ENCODE measurements around the gene MICALL1.
"Not testable (repeated sequence)": the region's sequence is repeated elsewhere in the genome, so short reads cannot be mapped to it uniquely, and the experiment has no call there.

MICALL1 gene

GRCh38 chr22:37952629-37953028 is 46.5 kb downstream of the MICALL1 start:
- not testable (repeated sequence) for H3K4me3 ChIP-seq (ENCODE audit: low read depth, low read length); DNase-seq; H3K27ac ChIP-seq (ENCODE audit: low read depth, low read length); H3K79me1 ChIP-seq (ENCODE audit: low read length); H2BK12ac ChIP-seq (ENCODE audit: low read length); H3K9me3 ChIP-seq (ENCODE audit: insufficient read depth, low read depth, low read length); H3K9ac ChIP-seq (ENCODE audit: low read length); H2AK5ac ChIP-seq (ENCODE audit: low read length); H2BK120ac ChIP-seq (ENCODE audit: insufficient read depth, low read length, poor library complexity); H3K36me3 ChIP-seq (ENCODE audit: control insufficient read depth in 1 of 2, insufficient read depth in 2 of 2, low read length in 2 of 2); H3K23ac ChIP-seq (ENCODE audit: low read length); H3K14ac ChIP-seq (ENCODE audit: low read length); H3K18ac ChIP-seq (ENCODE audit: low read length); H3K27me3 ChIP-seq (ENCODE audit: insufficient read depth, low read length); H3K79me2 ChIP-seq (ENCODE audit: control insufficient read depth, insufficient read depth, low read length, poor library complexity); H4K91ac ChIP-seq (ENCODE audit: low read depth, low read length); H2BK5ac ChIP-seq (ENCODE audit: low read depth, low read length, poor library complexity); H3K4ac ChIP-seq (ENCODE audit: low read depth, low read length)
- peaks cover 9 to 16% of the 10 kb centered on the region in 2 experiments for H3K4me1 ChIP-seq (ENCODE audit: control insufficient read depth in 1 of 2, insufficient read depth in 2 of 2, low read length in 2 of 2)
- no CpG with 5 or more reads among the region's 20 CpGs for WGBS (ENCODE audit: extremely low coverage, insufficient coverage, insufficient read length)
- peak overlapping the region; percentile 75 for H4K8ac ChIP-seq (ENCODE audit: low read depth, low read length)
- H4K12ac ChIP-seq (ENCODE audit: low read depth, low read length), result peak overlapping the region; percentile 36
- H3K4me2 ChIP-seq (ENCODE audit: low read length), result peak overlapping the region; percentile 84
- peak overlapping the region; percentile 71 for H2AFZ ChIP-seq (ENCODE audit: insufficient read depth, low read length, poor library complexity)

GRCh38 chr22:37953062-37953436 is 47.0 kb downstream of the MICALL1 start:
- H3K18ac ChIP-seq (ENCODE audit: low read length), result no peak overlapping the region
- no peaks in the 10 kb centered on the region for H3K9me3 ChIP-seq (ENCODE audit: insufficient read depth, low read depth, low read length)
- WGBS (ENCODE audit: extremely low coverage, insufficient coverage, insufficient read length), result no CpG with 5 or more reads among the region's 13 CpGs
- peaks cover 9 to 17% of the 10 kb centered on the region in 2 experiments for H3K4me1 ChIP-seq (ENCODE audit: control insufficient read depth in 1 of 2, insufficient read depth in 2 of 2, low read length in 2 of 2)
- H4K91ac ChIP-seq (ENCODE audit: low read depth, low read length), result no peak overlapping the region
- H3K9ac ChIP-seq (ENCODE audit: low read length), result peak overlapping the region; percentile 31
- H3K27me3 ChIP-seq (ENCODE audit: insufficient read depth, low read length), result no peaks in the 10 kb centered on the region
- no peak overlapping the region for H2BK12ac ChIP-seq (ENCODE audit: low read length)
- no peak overlapping the region for H3K23ac ChIP-seq (ENCODE audit: low read length)
- no peak overlapping the region for H2BK5ac ChIP-seq (ENCODE audit: low read depth, low read length, poor library complexity)
- H3K79me2 ChIP-seq (ENCODE audit: control insufficient read depth, insufficient read depth, low read length, poor library complexity), result peaks cover 8% of the 10 kb centered on the region
- no peak overlapping the region for H3K4ac ChIP-seq (ENCODE audit: low read depth, low read length)
- no peak overlapping the region for H2BK120ac ChIP-seq (ENCODE audit: insufficient read depth, low read length, poor library complexity)
- H3K79me1 ChIP-seq (ENCODE audit: low read length), result peaks cover 5% of the 10 kb centered on the region
- peak overlapping the region; percentile 45 for H4K12ac ChIP-seq (ENCODE audit: low read depth, low read length)
- peak overlapping the region; percentile 71 for H2AFZ ChIP-seq (ENCODE audit: insufficient read depth, low read length, poor library complexity)
- H3K4me3 ChIP-seq (ENCODE audit: low read depth, low read length), result peak overlapping the region; percentile 63
- H3K14ac ChIP-seq (ENCODE audit: low read length), result peak overlapping the region; percentile 33
- H3K36me3 ChIP-seq (ENCODE audit: control insufficient read depth in 1 of 2, insufficient read depth in 2 of 2, low read length in 2 of 2), result peaks cover 6 to 13% of the 10 kb centered on the region in 2 experiments
- H3K27ac ChIP-seq (ENCODE audit: low read depth, low read length), result no peak overlapping the region
- peak overlapping the region; percentile 84 for H3K4me2 ChIP-seq (ENCODE audit: low read length)
- DNase-seq, result no peak
- H4K8ac ChIP-seq (ENCODE audit: low read depth, low read length), result peak overlapping the region; percentile 75
- H2AK5ac ChIP-seq (ENCODE audit: low read length), result no peak overlapping the region

- Histone ChIP-seq H3K4ac (ENCODE audit: low read depth, low read length) (peak within 1 kb of the TSS; percentile 96), H2BK120ac (ENCODE audit: insufficient read depth, low read length, poor library complexity) (peak within 1 kb of the TSS; percentile 72), H3K23ac (ENCODE audit: low read length) (no peak within 1 kb of the TSS), H3K9me3 (ENCODE audit: insufficient read depth, low read depth, low read length) (no peaks in the 10 kb centered on the region), H2AFZ (ENCODE audit: insufficient read depth, low read length, poor library complexity) (peak within 1 kb of the TSS; percentile 100), H3K27ac (ENCODE audit: low read depth, low read length) (no peak within 1 kb of the TSS), H2BK5ac (ENCODE audit: low read depth, low read length, poor library complexity) (peak within 1 kb of the TSS; percentile 81), H4K12ac (ENCODE audit: low read depth, low read length) (peak within 1 kb of the TSS; percentile 96), H3K79me2 (ENCODE audit: control insufficient read depth, insufficient read depth, low read length, poor library complexity) (peaks cover 8% of the 10 kb centered on the region), H4K8ac (ENCODE audit: low read depth, low read length) (peak within 1 kb of the TSS; percentile 100), H3K36me3 (ENCODE audit: control insufficient read depth in 1 of 2, insufficient read depth in 2 of 2, low read length in 2 of 2) (peaks cover 8 to 15% of the 10 kb centered on the region in 2 experiments), H3K4me3 (ENCODE audit: low read depth, low read length) (peak within 1 kb of the TSS; percentile 95), H3K9ac (ENCODE audit: low read length) (peak within 1 kb of the TSS; percentile 96), H2BK12ac (ENCODE audit: low read length) (peak within 1 kb of the TSS; percentile 11), H3K27me3 (ENCODE audit: insufficient read depth, low read length) (no peaks in the 10 kb centered on the region), H3K79me1 (ENCODE audit: low read length) (peaks cover 5% of the 10 kb centered on the region), H2AK5ac (ENCODE audit: low read length) (peak within 1 kb of the TSS; percentile 93), H4K91ac (ENCODE audit: low read depth, low read length) (peak within 1 kb of the TSS; percentile 80), H3K4me1 (ENCODE audit: control insufficient read depth in 1 of 2, insufficient read depth in 2 of 2, low read length in 2 of 2) (peaks cover 9 to 17% of the 10 kb centered on the region in 2 experiments), H3K14ac (ENCODE audit: low read length) (peak within 1 kb of the TSS; percentile 99), H3K4me2 (ENCODE audit: low read length) (peak within 1 kb of the TSS; percentile 84), H3K18ac (ENCODE audit: low read length) (peak within 1 kb of the TSS; percentile 99)
- no CpG with 5 or more reads among the region's 52 CpGs for WGBS (ENCODE audit: extremely low coverage, insufficient coverage, insufficient read length)
- DNase-seq, result peak; percentile 99 to 100
Observed at GRCh38 chr22:37953437-37954179, 47.5 kb downstream of the MICALL1 start, which contains the start of the genes C22orf23 and POLR2F. C22orf23 (minus strand) TSS chr22:37953601; CDS start chr22:37953149, 452 bp downstream. POLR2F (plus strand) TSS chr22:37953699; CDS start chr22:37953788, 89 bp downstream.

- no peak overlapping the region for H4K12ac ChIP-seq (ENCODE audit: low read depth, low read length)
- no peak overlapping the region for H2BK5ac ChIP-seq (ENCODE audit: low read depth, low read length, poor library complexity)
- no peak overlapping the region for H2AK5ac ChIP-seq (ENCODE audit: low read length)
- no peak overlapping the region for H2AFZ ChIP-seq (ENCODE audit: insufficient read depth, low read length, poor library complexity)
- DNase-seq, result no peak
- H3K14ac ChIP-seq (ENCODE audit: low read length), result no peak overlapping the region
- H3K27ac ChIP-seq (ENCODE audit: low read depth, low read length), result no peak overlapping the region
- peaks cover 9 to 17% of the 10 kb centered on the region in 2 experiments for H3K4me1 ChIP-seq (ENCODE audit: control insufficient read depth in 1 of 2, insufficient read depth in 2 of 2, low read length in 2 of 2)
- no peak overlapping the region for H2BK12ac ChIP-seq (ENCODE audit: low read length)
- H3K79me1 ChIP-seq (ENCODE audit: low read length), result peaks cover 5% of the 10 kb centered on the region
- no peak overlapping the region for H3K23ac ChIP-seq (ENCODE audit: low read length)
- no peak overlapping the region for H3K4me3 ChIP-seq (ENCODE audit: low read depth, low read length)
- H3K27me3 ChIP-seq (ENCODE audit: insufficient read depth, low read length), result no peaks in the 10 kb centered on the region
- no peak overlapping the region for H4K91ac ChIP-seq (ENCODE audit: low read depth, low read length)
- no CpG with 5 or more reads among the region's 4 CpGs for WGBS (ENCODE audit: extremely low coverage, insufficient coverage, insufficient read length)
- peak overlapping the region; percentile 84 for H3K4me2 ChIP-seq (ENCODE audit: low read length)
- no peak overlapping the region for H2BK120ac ChIP-seq (ENCODE audit: insufficient read depth, low read length, poor library complexity)
- peaks cover 8% of the 10 kb centered on the region for H3K79me2 ChIP-seq (ENCODE audit: control insufficient read depth, insufficient read depth, low read length, poor library complexity)
- no peak overlapping the region for H3K18ac ChIP-seq (ENCODE audit: low read length)
- H3K9me3 ChIP-seq (ENCODE audit: insufficient read depth, low read depth, low read length), result no peaks in the 10 kb centered on the region
- peaks cover 12 to 24% of the 10 kb centered on the region in 2 experiments for H3K36me3 ChIP-seq (ENCODE audit: control insufficient read depth in 1 of 2, insufficient read depth in 2 of 2, low read length in 2 of 2)
- H3K9ac ChIP-seq (ENCODE audit: low read length), result no peak overlapping the region
- no peak overlapping the region for H4K8ac ChIP-seq (ENCODE audit: low read depth, low read length)
- H3K4ac ChIP-seq (ENCODE audit: low read depth, low read length), result peak overlapping the region; percentile 83
Observed at GRCh38 chr22:37954686-37955085, 48.6 kb downstream of the MICALL1 start.

All from trophoblast cell (in vitro differentiated cells and primary cell).